SK-N-SH (cell line): ENCODE results near the gene VASH2. TPM values are rescaled to one million over a fixed set of nuclear protein-coding genes. Genes with fewer than 3 reads are reported as not detected.

Experiments
- CTCF ChIA-PET: fragments of 300-600, 350-600 bp; formaldehyde crosslinking; extraction: SDS; loops from one replicate; lab custom pipeline; 2021; lab: Yijun Ruan, JAX
- POLR2A ChIA-PET: fragments of 350-600 bp; sonication (Branson Sonifier 250); formaldehyde crosslinking; extraction: SDS; loops from one replicate; lab custom pipeline; 2020; ENCODE audit warnings: antibody characterized with exemption, inconsistent platforms; lab: Yijun Ruan, JAX
- DNase-seq: peaks from one replicate; pipeline ENCODE4 v3.0.0; 2012
- H2AFZ ChIP-seq: fragments of 200-600 bp; sonication (generic); 2 replicates; pipeline ENCODE4 v1.8.1; 2016; ENCODE audit warnings: antibody characterized with exemption, mild to moderate bottlenecking, low read depth
- H3F3A ChIP-seq: fragments of 200-600 bp; sonication (generic); replicated peaks from 2 replicates; pipeline ENCODE3; 2016; ENCODE audit warnings: antibody characterized with exemption, mild to moderate bottlenecking; ENCODE audit not compliant: insufficient read depth
- H3K27ac ChIP-seq, 2 experiments: fragments of 200-500 bp in 1 of 2; fragments of 200-600 bp in 1 of 2; sonication (Bioruptor generic) in 1 of 2; sonication (generic), shearing (Covaris generic) in 1 of 2; 2 replicates each; pipeline versions ENCODE4 v1.5.1 to v1.6.1; 2014 to 2016; ENCODE audit warnings: low read depth in 2 of 2, inconsistent platforms in 1 of 2, low read length in 1 of 2, mild to moderate bottlenecking in 1 of 2, mixed read lengths in 1 of 2
- H3K27me3 ChIP-seq: fragments of 200-600 bp; sonication (generic), shearing (Covaris generic); 2 replicates; pipeline ENCODE4 v1.6.1; 2016; ENCODE audit warnings: mixed run types; ENCODE audit not compliant: insufficient read depth
- H3K36me3 ChIP-seq, 2 experiments: fragments of 200-500 bp in 1 of 2; fragments of 200-600 bp in 1 of 2; sonication (Bioruptor generic) in 1 of 2; sonication (generic) in 1 of 2; replicated peaks in 1 of 2; 2 replicates each; pipeline versions ENCODE3 to v1.5.1; 2014 to 2016; ENCODE audit warnings: low read length in 1 of 2, mild to moderate bottlenecking in 1 of 2; ENCODE audit not compliant: insufficient read depth in 2 of 2, control insufficient read depth in 1 of 2
- H3K4me1 ChIP-seq, 2 experiments: fragments of 200-500 bp in 1 of 2; fragments of 200-600 bp in 1 of 2; sonication (Bioruptor generic) in 1 of 2; sonication (generic), shearing (Covaris generic) in 1 of 2; 2 replicates each; pipeline versions ENCODE4 v1.5.1 to v1.6.1; 2014 to 2016; ENCODE audit warnings: low read depth in 1 of 2, low read length in 1 of 2, mixed run types in 1 of 2; ENCODE audit not compliant: insufficient read depth in 2 of 2, control insufficient read depth in 1 of 2
- H3K4me2 ChIP-seq: fragments of 200-600 bp; sonication (generic), shearing (Covaris generic); 2 replicates; pipeline ENCODE4 v1.6.1; 2017; ENCODE audit warnings: mixed run types
- H3K4me3 ChIP-seq, 2 experiments: fragments of 200-500 bp in 1 of 2; fragments of 200-600 bp in 1 of 2; sonication (Bioruptor generic) in 1 of 2; sonication (generic), shearing (Covaris generic) in 1 of 2; 2 replicates each; pipeline versions ENCODE4 v1.5.1 to v1.8.1; 2014 to 2016; ENCODE audit warnings: low read depth in 2 of 2, inconsistent platforms in 1 of 2, low read length in 1 of 2, mild to moderate bottlenecking in 1 of 2, mixed read lengths in 1 of 2, moderate library complexity in 1 of 2
- H3K79me2 ChIP-seq: fragments of 200-600 bp; sonication (generic); 2 replicates; pipeline ENCODE4 v1.8.1; 2017; ENCODE audit warnings: mild to moderate bottlenecking; ENCODE audit not compliant: insufficient read depth
- H3K9ac ChIP-seq: fragments of 200-600 bp; sonication (generic); 2 replicates; pipeline ENCODE4 v1.6.1; 2017; ENCODE audit warnings: mixed run types
- H3K9me2 ChIP-seq: fragments of 200-600 bp; sonication (generic); 2 replicates; pipeline ENCODE4 v1.6.1; 2017; ENCODE audit warnings: mixed run types
- H3K9me3 ChIP-seq: fragments of 200-600 bp; sonication (generic); 2 replicates; pipeline ENCODE4 v1.6.1; 2017; ENCODE audit warnings: mixed run types, mild to moderate bottlenecking, moderate library complexity
- H4K20me1 ChIP-seq: fragments of 200-600 bp; sonication (generic); 2 replicates; pipeline ENCODE4 v1.6.1; 2017; ENCODE audit warnings: mild to moderate bottlenecking, mixed run types; ENCODE audit not compliant: insufficient read depth
- CTCF ChIP-seq: fragments of 200-600 bp; sonication (generic); IDR thresholded peaks from 2 replicates; pipeline ENCODE4 v1.6.1; 2017; ENCODE audit warnings: antibody characterized with exemption, mild to moderate bottlenecking, moderate library complexity
- ELF1 ChIP-seq: IDR thresholded peaks from 2 replicates; pipeline ENCODE4 v1.4.0; 2012
- EP300 ChIP-seq, 2 experiments: IDR thresholded peaks; 2 replicates each; pipeline versions ENCODE4 v1.4.0 to v1.6.1; 2012; ENCODE audit warnings: borderline replicate concordance in 1 of 2, low read depth in 1 of 2, low read length in 1 of 2
- EZH2phosphoT487 ChIP-seq: fragments of 200-600 bp; sonication (generic); IDR thresholded peaks from 2 replicates; pipeline ENCODE4 v1.6.1; 2017; ENCODE audit warnings: low read depth, mixed run types, mild to moderate bottlenecking, antibody characterized with exemption, moderate library complexity, borderline replicate concordance
- FOSL2 ChIP-seq: IDR thresholded peaks from 2 replicates; pipeline ENCODE4 v1.4.0; 2012; ENCODE audit warnings: low read depth, mild to moderate bottlenecking, moderate library complexity, borderline replicate concordance
- GABPA ChIP-seq: IDR thresholded peaks from 2 replicates; pipeline ENCODE4 v1.4.0; 2012; ENCODE audit warnings: low read depth, mild to moderate bottlenecking
- IRF3 ChIP-seq: fragments of 150-350 bp; IDR thresholded peaks from 2 replicates; pipeline ENCODE4 v1.6.1; 2016; ENCODE audit warnings: mild to moderate bottlenecking, low read depth, low read length
- MEF2A ChIP-seq: IDR thresholded peaks from 2 replicates; pipeline ENCODE4 v1.4.0; 2012; ENCODE audit warnings: low read depth, borderline replicate concordance
- POLR2AphosphoS5 ChIP-seq: IDR thresholded peaks from 2 replicates; pipeline ENCODE4 v1.6.1; 2012; ENCODE audit warnings: low read depth, low read length
- RFX5 ChIP-seq: IDR thresholded peaks from 2 replicates; pipeline ENCODE4 v1.6.1; 2012; ENCODE audit warnings: mild to moderate bottlenecking, improper control_type of control experiment, low read length
- TCF12 ChIP-seq: IDR thresholded peaks from 2 replicates; pipeline ENCODE4 v1.4.0; 2012
- TEAD4 ChIP-seq: IDR thresholded peaks from 2 replicates; pipeline ENCODE4 v1.4.0; 2012; ENCODE audit warnings: mild to moderate bottlenecking, borderline replicate concordance; ENCODE audit not compliant: insufficient read depth
- YY1 ChIP-seq: IDR thresholded peaks from 2 replicates; pipeline ENCODE4 v1.4.0; 2012; ENCODE audit warnings: low read depth, mild to moderate bottlenecking
- ZBTB33 ChIP-seq: IDR thresholded peaks from 2 replicates; pipeline ENCODE4 v1.4.0; 2012; ENCODE audit warnings: low read depth, borderline replicate concordance
- WGBS: methylation state at CpG from one replicate; pipeline ENCODE4 v1.1.6; 2017; ENCODE audit warnings: low lambda C conversion rate; 5-methylcytosine and 5-hydroxymethylcytosine counted together
- polyA plus RNA-seq, 3 experiments: library from polyadenylated mRNA; depleted of rRNA; stranded (reverse); fragments of >200 nt; gene quantifications; 2 replicates each; pipeline ENCODE4 v1.2.3, GENCODE V29; 2012
- TF ChIP-seq, protein P1 (sequence below): IDR thresholded peaks from 2 replicates; pipeline ENCODE4 v1.4.0; 2012; ENCODE audit warnings: low read depth
- TF ChIP-seq, protein P2 (sequence below): fragments of 150-350 bp; IDR thresholded peaks from 2 replicates; pipeline ENCODE4 v1.6.1; 2017; ENCODE audit warnings: antibody characterized with exemption, low read length, low read depth, borderline replicate concordance

The VASH2 gene
- polyA plus RNA-seq, 1 of the 3 experiments (the other 2 are of a cell fraction) = 0.41 TPM

DNA sequence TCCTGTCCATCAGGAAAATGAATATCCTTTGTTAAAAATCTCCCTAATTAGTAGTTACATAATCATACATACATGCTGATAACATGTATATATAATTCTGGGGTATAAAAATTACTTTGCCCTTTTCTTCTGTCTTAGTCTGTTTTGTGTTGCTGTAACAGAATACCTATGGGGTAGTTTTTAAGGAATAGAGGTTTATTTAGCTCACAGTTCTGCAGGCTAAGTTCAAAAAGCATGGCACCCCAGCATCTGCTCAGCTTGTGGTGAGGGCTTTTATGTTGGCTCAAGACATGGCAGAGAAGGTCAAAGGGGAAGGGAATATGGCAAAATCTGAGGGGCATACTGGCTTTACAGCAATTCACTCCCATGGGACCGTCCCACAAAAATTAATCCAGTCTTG is 84.4 kb downstream of the VASH2 start:
- Histone ChIP-seq H3K9ac (no peak overlapping the region), H3K79me2 (no peaks in the 10 kb centered on the region), H3K9me2 (no peaks in the 10 kb centered on the region), H3K27me3 (no peaks in the 10 kb centered on the region; the same call in 1 of the 2 replicates), H3K27ac (no peak overlapping the region), H3K4me3 (no peak overlapping the region), H3K4me1 (no peaks in the 10 kb centered on the region), H3F3A (peaks cover 2% of the 10 kb centered on the region), H4K20me1 (no peaks in the 10 kb centered on the region), H3K36me3 (no peaks in the 10 kb centered on the region), H2AFZ (no peak overlapping the region), H3K4me2 (no peak overlapping the region), H3K9me3 (no peaks in the 10 kb centered on the region)
- POLR2A ChIA-PET = no interaction called here
- DNase-seq = no peak
- CTCF ChIA-PET = no interaction called here
- TF ChIP-seq IRF3 (no peak), RFX5 (no peak), EP300 (IDR thresholded peaks at IDR 0.05; ENCODE audit: borderline replicate concordance in 1 of 2, low read depth in 1 of 2, low read length in 1 of 2) (no peak), YY1 (no peak), MEF2A (no peak), ELF1 (no peak), TCF12 (no peak), CTCF (no peak), EZH2phosphoT487 (no peak), FOSL2 (no peak), TEAD4 (no peak), POLR2AphosphoS5 (no peak), GABPA (no peak), ZBTB33 (no peak)
- TF ChIP-seq, protein P1, sequence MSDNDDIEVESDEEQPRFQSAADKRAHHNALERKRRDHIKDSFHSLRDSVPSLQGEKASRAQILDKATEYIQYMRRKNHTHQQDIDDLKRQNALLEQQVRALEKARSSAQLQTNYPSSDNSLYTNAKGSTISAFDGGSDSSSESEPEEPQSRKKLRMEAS = no peak
- TF ChIP-seq, protein P2, sequence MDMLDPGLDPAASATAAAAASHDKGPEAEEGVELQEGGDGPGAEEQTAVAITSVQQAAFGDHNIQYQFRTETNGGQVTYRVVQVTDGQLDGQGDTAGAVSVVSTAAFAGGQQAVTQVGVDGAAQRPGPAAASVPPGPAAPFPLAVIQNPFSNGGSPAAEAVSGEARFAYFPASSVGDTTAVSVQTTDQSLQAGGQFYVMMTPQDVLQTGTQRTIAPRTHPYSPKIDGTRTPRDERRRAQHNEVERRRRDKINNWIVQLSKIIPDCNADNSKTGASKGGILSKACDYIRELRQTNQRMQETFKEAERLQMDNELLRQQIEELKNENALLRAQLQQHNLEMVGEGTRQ = no peak
- no CpG with 5 or more reads among the region's 1 CpG for WGBS
